Activated CD4-positive, alpha-beta memory T cell treated with anti-CD3 and anti-CD28 coated beads for 36 hours (primary cell): ENCODE data around the gene FIGNL2. TPM values are rescaled to one million over a fixed set of nuclear protein-coding genes. Genes with fewer than 3 reads are reported as not detected.
"Not testable (repeated sequence)": the region's sequence is repeated elsewhere in the genome, so short reads cannot be mapped to it uniquely, and the experiment has no call there.

Source experiments
- CTCF ChIA-PET: fragments of 350-600 bp; sonication (Branson Sonifier 250); formaldehyde crosslinking; loops from one replicate; lab custom pipeline; 2021; ENCODE audit warnings: antibody characterized with exemption, inconsistent platforms; lab: Charles Lee
- POLR2A ChIA-PET: fragments of 350-600 bp; sonication (Branson Sonifier 250); formaldehyde crosslinking; loops from one replicate; lab custom pipeline; 2021; ENCODE audit warnings: antibody characterized with exemption; lab: Charles Lee
- DNase-seq: peaks from one replicate; pipeline ENCODE4 v3.0.0-alpha.2; 2020
- H3K27ac Mint-ChIP-seq: one replicate; pipeline ENCODE4 v1.8.0; 2021; ENCODE audit warnings: mixed read lengths
- H3K27me3 Mint-ChIP-seq: one replicate; pipeline ENCODE4 v1.8.0; 2021; ENCODE audit warnings: mixed read lengths
- H3K36me3 Mint-ChIP-seq: one replicate; pipeline ENCODE4 v1.8.0; 2021; ENCODE audit warnings: mixed read lengths
- H3K4me1 Mint-ChIP-seq: one replicate; pipeline ENCODE4 v1.8.0; 2021; ENCODE audit warnings: low read depth, mixed read lengths
- H3K4me3 Mint-ChIP-seq: one replicate; pipeline ENCODE4 v1.8.0; 2021; ENCODE audit warnings: mild to moderate bottlenecking, mixed read lengths
- H3K9me3 Mint-ChIP-seq: one replicate; pipeline ENCODE4 v1.8.0; 2021; ENCODE audit warnings: mixed read lengths
- intact Hi-C: fragments of 100-400 bp; cut with micrococcal nuclease; formaldehyde crosslinking; loops from one replicate; pipeline ENCODE4 v1.15.1; 2023
- total RNA-seq, 2 experiments: library from RNA; stranded (reverse); gene quantifications; one replicate each; pipeline ENCODE4 v1.2.3, GENCODE V29; 2021

FIGNL2 gene
- total RNA-seq, 2 experiments from 2014 or later, result 0.29 to 0.31 TPM

GRCh38 chr12:51887476-51888315 lies 39.2 kb upstream of the FIGNL2 start, which contains the start of gene ANKRD33:
TSS of gene ANKRD33 (plus strand) at chr12:51888103. CDS start at chr12:51888187, 84 bp downstream.
- no peak within 1 kb of the TSS for H3K4me3 Mint-ChIP-seq
- H3K27me3 Mint-ChIP-seq, result no peaks in the 10 kb centered on the region
- H3K9me3 Mint-ChIP-seq, result peaks cover 8% of the 10 kb centered on the region
- intact Hi-C loops, result no loop called here
- no peak within 1 kb of the TSS for H3K27ac Mint-ChIP-seq
- ChIA-PET POLR2A (interaction anchor here (0.6 kb wide), 1 partner anchor 486 kb away, joined by 3 read pairs; no protein-coding TSS in a partner anchor), CTCF (interaction anchor here (0.8 to 3.3 kb wide), 4 partner anchors 12 to 138 kb away, joined by 3 to 18 read pairs (median 5); no protein-coding TSS in a partner anchor)
- H3K4me1 Mint-ChIP-seq, result peaks cover 14% of the 10 kb centered on the region
- H3K36me3 Mint-ChIP-seq, result no peaks in the 10 kb centered on the region
- no peak for DNase-seq

- intact Hi-C loops, result no loop called here
- Mint-ChIP-seq H3K27ac (peak overlapping the region; percentile 56), H3K36me3 (no peaks in the 10 kb centered on the region), H3K27me3 (no peaks in the 10 kb centered on the region), H3K9me3 (peaks cover 8% of the 10 kb centered on the region), H3K4me1 (peaks cover 14% of the 10 kb centered on the region), H3K4me3 (peak overlapping the region; percentile 35)
- ChIA-PET POLR2A (interaction anchor here (0.6 to 1.5 kb wide), 3 partner anchors 65 to 316 kb away, joined by 3 to 6 read pairs (median 4); no protein-coding TSS in a partner anchor), CTCF (interaction anchor here (0.5 to 3.3 kb wide), 14 partner anchors 9 to 234 kb away, joined by 3 to 18 read pairs (median 4); no protein-coding TSS in a partner anchor)
- DNase-seq, result peak; percentile 69
Measured at GRCh38 chr12:51886021-51886710, 37.6 kb upstream of the FIGNL2 start.

- ChIA-PET CTCF (interaction anchor here (0.9 to 3.3 kb wide), 12 partner anchors 9 to 140 kb away, joined by 3 to 18 read pairs (median 4); no protein-coding TSS in a partner anchor), POLR2A (interaction anchor here (0.6 to 1.5 kb wide), 3 partner anchors 65 to 317 kb away, joined by 3 to 6 read pairs (median 4); no protein-coding TSS in a partner anchor)
- H3K36me3 Mint-ChIP-seq, intact Hi-C loops, H3K9me3 Mint-ChIP-seq, H3K4me3 Mint-ChIP-seq, H3K27me3 Mint-ChIP-seq, DNase-seq: not testable (repeated sequence)
- peak overlapping the region; percentile 56 for H3K27ac Mint-ChIP-seq
- peaks cover 14% of the 10 kb centered on the region for H3K4me1 Mint-ChIP-seq
Measured at GRCh38 chr12:51885294-51886020, 36.9 kb upstream of the FIGNL2 start.

- peak; percentile 30 for DNase-seq
- ChIA-PET POLR2A (no interaction called here), CTCF (interaction anchor here (0.7 to 3.1 kb wide), 3 partner anchors 38 to 255 kb away, joined by 3 to 14 read pairs (median 4); no protein-coding TSS in a partner anchor)
- Mint-ChIP-seq H3K9me3 (peaks cover 8% of the 10 kb centered on the region), H3K36me3 (no peaks in the 10 kb centered on the region), H3K4me1 (peaks cover 14% of the 10 kb centered on the region), H3K27me3 (no peaks in the 10 kb centered on the region), H3K4me3 (no peak overlapping the region), H3K27ac (no peak overlapping the region)
- intact Hi-C loops, result no loop called here
Measured at GRCh38 chr12:51884676-51885229, 36.2 kb upstream of the FIGNL2 start.

GRCh38 chr12:51883998-51884675 lies 35.6 kb upstream of the FIGNL2 start:
- ChIA-PET CTCF (interaction anchor here (0.7 to 3.1 kb wide), 3 partner anchors 38 to 254 kb away, joined by 3 to 14 read pairs (median 4); no protein-coding TSS in a partner anchor), POLR2A (no interaction called here)
- peaks cover 14% of the 10 kb centered on the region for H3K4me1 Mint-ChIP-seq
- no peak overlapping the region for H3K4me3 Mint-ChIP-seq
- H3K36me3 Mint-ChIP-seq, result no peaks in the 10 kb centered on the region
- intact Hi-C loops, result no loop called here
- DNase-seq, result no peak
- H3K27me3 Mint-ChIP-seq, result no peaks in the 10 kb centered on the region
- H3K27ac Mint-ChIP-seq, result no peak overlapping the region
- H3K9me3 Mint-ChIP-seq, result peaks cover 8% of the 10 kb centered on the region

- Mint-ChIP-seq H3K9me3 (peaks cover 8% of the 10 kb centered on the region), H3K36me3 (no peaks in the 10 kb centered on the region), H3K4me1 (peaks cover 14% of the 10 kb centered on the region), H3K27ac (no peak overlapping the region), H3K27me3 (no peaks in the 10 kb centered on the region), H3K4me3 (no peak overlapping the region)
- no peak for DNase-seq
- intact Hi-C loops, result no loop called here
- ChIA-PET POLR2A (no interaction called here), CTCF (no interaction called here)
Measured at GRCh38 chr12:51883295-51883694, 34.8 kb upstream of the FIGNL2 start.

- no peak for DNase-seq
- ChIA-PET POLR2A (no interaction called here), CTCF (interaction anchor here (0.6 to 1.1 kb wide), 4 partner anchors 58 to 458 kb away, joined by 3 read pairs; no protein-coding TSS in a partner anchor)
- H3K36me3 Mint-ChIP-seq, result no peaks in the 10 kb centered on the region
- no peaks in the 10 kb centered on the region for H3K27me3 Mint-ChIP-seq
- no peaks in the 10 kb centered on the region for H3K4me1 Mint-ChIP-seq
- intact Hi-C loops, result loop anchor here (10.0 kb wide), 1 partner anchor 284 kb away; the partner anchor contains the start of gene SCN8A
- no peaks in the 10 kb centered on the region for H3K9me3 Mint-ChIP-seq
- no peak overlapping the region for H3K4me3 Mint-ChIP-seq
- no peak overlapping the region for H3K27ac Mint-ChIP-seq
Measured at GRCh38 chr12:51879102-51879501, 30.6 kb upstream of the FIGNL2 start.

- no peak for DNase-seq
- peaks cover 5% of the 10 kb centered on the region for H3K4me1 Mint-ChIP-seq
- H3K9me3 Mint-ChIP-seq, result no peaks in the 10 kb centered on the region
- CTCF ChIA-PET, result interaction anchor here (0.5 to 4.2 kb wide), 25 partner anchors 10 to 479 kb away, joined by 3 to 21 read pairs (median 4); partner anchors contain the start of gene ANKRD33
- intact Hi-C loops, result loop anchor here (10.0 kb wide), 1 partner anchor 280 kb away; the partner anchor contains the start of gene SCN8A
- POLR2A ChIA-PET, result interaction anchor here (1.0 kb wide), 1 partner anchor 53 kb away, joined by 3 read pairs; no protein-coding TSS in a partner anchor
- no peaks in the 10 kb centered on the region for H3K36me3 Mint-ChIP-seq
- H3K27me3 Mint-ChIP-seq, result peaks cover 17% of the 10 kb centered on the region
- no peak overlapping the region for H3K27ac Mint-ChIP-seq
- H3K4me3 Mint-ChIP-seq, result no peak overlapping the region
Measured at GRCh38 chr12:51874486-51874885, 26.0 kb upstream of the FIGNL2 start.

GRCh38 chr12:51874000-51874399 lies 25.5 kb upstream of the FIGNL2 start:
- no peak overlapping the region for H3K4me3 Mint-ChIP-seq
- peaks cover 17% of the 10 kb centered on the region for H3K27me3 Mint-ChIP-seq
- H3K9me3 Mint-ChIP-seq, result no peaks in the 10 kb centered on the region
- CTCF ChIA-PET, result interaction anchor here (1.4 to 4.2 kb wide), 5 partner anchors 12 to 80 kb away, joined by 3 to 18 read pairs (median 10); no protein-coding TSS in a partner anchor
- H3K4me1 Mint-ChIP-seq, result peaks cover 5% of the 10 kb centered on the region
- H3K36me3 Mint-ChIP-seq, result no peaks in the 10 kb centered on the region
- DNase-seq, result no peak
- H3K27ac Mint-ChIP-seq, result no peak overlapping the region
- POLR2A ChIA-PET, result no interaction called here
- intact Hi-C loops, result loop anchor here (10.0 kb wide), 1 partner anchor 279 kb away; the partner anchor contains the start of gene SCN8A

- Mint-ChIP-seq H3K4me3 (no peak overlapping the region), H3K36me3 (no peaks in the 10 kb centered on the region), H3K27me3 (peaks cover 22% of the 10 kb centered on the region), H3K27ac (no peak overlapping the region), H3K9me3 (no peaks in the 10 kb centered on the region), H3K4me1 (peaks cover 5% of the 10 kb centered on the region)
- CTCF ChIA-PET, result interaction anchor here (0.6 to 4.2 kb wide), 5 partner anchors 13 to 279 kb away, joined by 3 to 18 read pairs (median 10); no protein-coding TSS in a partner anchor
- POLR2A ChIA-PET, result no interaction called here
- intact Hi-C loops, result loop anchor here (10.0 kb wide), 1 partner anchor 279 kb away; the partner anchor contains the start of gene SCN8A
- no peak for DNase-seq
Measured at GRCh38 chr12:51873251-51873994, 24.9 kb upstream of the FIGNL2 start.
